Upper lobe of right lung (tissue), 1 donor: Measurements from ENCODE around the gene CCSAP. TPM values are rescaled to one million over a fixed set of nuclear protein-coding genes. Genes with fewer than 3 reads are reported as not detected.
A peak's percentile ranks its signal among the peaks of the same experiment; 100 is the strongest.

Experiments
- ATAC-seq: fragments of 200-7000 bp; cut with Tn5 transposase; one replicate; pipeline ENCODE4 v1.9.1; 2020; ENCODE audit warnings: mild to moderate bottlenecking, moderate library complexity
- DNase-seq: peaks from one replicate; pipeline ENCODE4 v3.0.0-alpha.2; 2020
- H3K27ac ChIP-seq: fragments of 200-600 bp; one replicate; pipeline ENCODE4 v1.8.0; 2022
- H3K27me3 ChIP-seq: fragments of 200-600 bp; one replicate; pipeline ENCODE4 v1.8.0; 2022; ENCODE audit warnings: mild to moderate bottlenecking
- H3K36me3 ChIP-seq: fragments of 200-600 bp; one replicate; pipeline ENCODE4 v1.8.0; 2022
- H3K4me1 ChIP-seq: fragments of 200-600 bp; one replicate; pipeline ENCODE4 v1.8.0; 2022
- H3K4me3 ChIP-seq: fragments of 200-600 bp; one replicate; pipeline ENCODE4 v1.8.0; 2022; ENCODE audit warnings: mild to moderate bottlenecking
- H3K9me3 ChIP-seq: fragments of 200-600 bp; one replicate; pipeline ENCODE4 v1.8.0; 2022
- intact Hi-C: fragments of 100-400 bp; cut with DNase I; formaldehyde crosslinking; loops from one replicate; pipeline ENCODE4 v1.11.0; 2022
- total RNA-seq: library from RNA; stranded (reverse); fragmentation: NEBNext Ultra II Directional; extraction: Animal tissue kit (Norgen Biotek cat#: 25700); gene quantifications from one replicate; pipeline ENCODE4 v1.2.1, GENCODE V29; 2021
- TF ChIP-seq, protein P1 (sequence below): fragments of 200-600 bp; IDR thresholded peaks from one replicate; pipeline ENCODE4 v1.8.0; 2022; ENCODE audit warnings: antibody characterized with exemption
- donor health status: DM: no; HTN: yes; CAD: no; lungs with severe emphysema.

The CCSAP gene
- total RNA-seq, 1 donor from 2014 or later = 9.1 TPM

DNA sequence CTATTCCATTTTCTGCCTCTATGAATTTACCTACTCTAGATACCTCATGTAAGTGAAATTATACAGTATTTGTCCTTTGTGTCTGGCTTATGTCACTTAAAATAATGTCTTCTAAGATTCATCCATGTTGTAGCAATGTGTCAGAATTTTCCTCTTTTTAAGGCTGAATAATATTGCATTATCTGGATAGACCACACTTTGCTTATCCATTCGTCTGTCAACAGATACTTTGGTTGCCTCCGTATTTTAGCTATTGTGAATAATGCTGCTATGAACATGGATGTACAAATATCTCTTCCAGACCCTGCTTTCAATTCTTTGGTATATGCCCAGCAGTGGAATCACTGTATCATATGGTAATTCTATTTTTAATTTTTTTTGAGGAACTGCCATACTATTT is 10.1 kb upstream of the CCSAP start:
- Histone ChIP-seq H3K9me3 (peaks cover 5% of the 10 kb centered on the region), H3K4me3 (no peak overlapping the region), H3K36me3 (no peaks in the 10 kb centered on the region), H3K4me1 (no peaks in the 10 kb centered on the region), H3K27me3 (peaks cover 5% of the 10 kb centered on the region), H3K27ac (no peak overlapping the region)
- DNase-seq (no peak), ATAC-seq (no peak)
- TF ChIP-seq, protein P1, sequence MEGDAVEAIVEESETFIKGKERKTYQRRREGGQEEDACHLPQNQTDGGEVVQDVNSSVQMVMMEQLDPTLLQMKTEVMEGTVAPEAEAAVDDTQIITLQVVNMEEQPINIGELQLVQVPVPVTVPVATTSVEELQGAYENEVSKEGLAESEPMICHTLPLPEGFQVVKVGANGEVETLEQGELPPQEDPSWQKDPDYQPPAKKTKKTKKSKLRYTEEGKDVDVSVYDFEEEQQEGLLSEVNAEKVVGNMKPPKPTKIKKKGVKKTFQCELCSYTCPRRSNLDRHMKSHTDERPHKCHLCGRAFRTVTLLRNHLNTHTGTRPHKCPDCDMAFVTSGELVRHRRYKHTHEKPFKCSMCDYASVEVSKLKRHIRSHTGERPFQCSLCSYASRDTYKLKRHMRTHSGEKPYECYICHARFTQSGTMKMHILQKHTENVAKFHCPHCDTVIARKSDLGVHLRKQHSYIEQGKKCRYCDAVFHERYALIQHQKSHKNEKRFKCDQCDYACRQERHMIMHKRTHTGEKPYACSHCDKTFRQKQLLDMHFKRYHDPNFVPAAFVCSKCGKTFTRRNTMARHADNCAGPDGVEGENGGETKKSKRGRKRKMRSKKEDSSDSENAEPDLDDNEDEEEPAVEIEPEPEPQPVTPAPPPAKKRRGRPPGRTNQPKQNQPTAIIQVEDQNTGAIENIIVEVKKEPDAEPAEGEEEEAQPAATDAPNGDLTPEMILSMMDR = no peak
- intact Hi-C loops = no loop called here

DNA sequence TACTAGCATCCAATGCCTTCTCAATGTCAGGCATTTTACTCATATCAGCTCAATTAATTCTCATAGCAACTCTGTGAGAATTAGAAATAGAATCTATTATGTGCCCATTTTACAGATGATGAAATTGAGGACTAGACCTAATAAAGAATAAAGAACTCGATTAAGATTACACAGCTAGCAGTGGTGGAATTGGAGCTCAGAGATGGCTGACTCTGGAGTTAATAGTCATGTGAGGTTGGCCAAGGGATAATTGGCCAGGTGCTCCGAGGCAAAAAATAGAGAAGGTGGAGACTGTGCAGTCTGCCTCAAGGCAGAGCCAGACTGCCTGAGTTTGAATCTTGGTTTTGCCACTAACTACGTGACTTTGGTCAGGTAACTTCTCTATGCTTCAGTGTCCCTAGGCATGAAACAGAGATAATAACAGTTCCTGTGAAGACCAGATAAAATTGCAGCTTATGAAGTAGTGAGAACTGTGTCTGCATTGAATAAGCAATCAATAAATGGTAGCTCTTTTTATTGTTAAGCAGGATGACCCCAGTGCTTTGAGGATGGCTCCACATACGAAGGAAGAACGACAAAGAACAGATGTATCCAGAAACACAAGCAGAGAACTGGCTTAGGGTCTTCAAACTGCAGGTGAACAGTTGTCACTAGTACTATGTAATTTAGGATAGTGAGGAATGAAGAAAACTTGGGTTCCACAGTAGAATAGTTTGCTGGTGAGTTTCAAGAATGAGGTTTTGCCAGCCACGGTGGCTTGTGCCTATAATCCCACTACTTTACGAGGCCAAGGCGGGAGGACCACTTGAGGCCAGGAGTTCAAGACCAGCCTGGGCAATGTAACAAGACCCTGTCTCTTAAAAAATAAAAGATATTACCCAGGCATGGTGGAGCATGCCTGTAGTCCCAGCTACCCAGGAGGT is 6.9 kb upstream of the CCSAP start:
- TF ChIP-seq, protein P1 = no peak
- ATAC-seq (no peak), DNase-seq (no peak)
- H3K27ac ChIP-seq = no peak overlapping the region
- peaks cover 5% of the 10 kb centered on the region for H3K9me3 ChIP-seq
- no peak overlapping the region for H3K4me3 ChIP-seq
- H3K36me3 ChIP-seq = no peaks in the 10 kb centered on the region
- intact Hi-C loops = no loop called here
- peaks cover 5% of the 10 kb centered on the region for H3K27me3 ChIP-seq
- H3K4me1 ChIP-seq = no peaks in the 10 kb centered on the region

DNA sequence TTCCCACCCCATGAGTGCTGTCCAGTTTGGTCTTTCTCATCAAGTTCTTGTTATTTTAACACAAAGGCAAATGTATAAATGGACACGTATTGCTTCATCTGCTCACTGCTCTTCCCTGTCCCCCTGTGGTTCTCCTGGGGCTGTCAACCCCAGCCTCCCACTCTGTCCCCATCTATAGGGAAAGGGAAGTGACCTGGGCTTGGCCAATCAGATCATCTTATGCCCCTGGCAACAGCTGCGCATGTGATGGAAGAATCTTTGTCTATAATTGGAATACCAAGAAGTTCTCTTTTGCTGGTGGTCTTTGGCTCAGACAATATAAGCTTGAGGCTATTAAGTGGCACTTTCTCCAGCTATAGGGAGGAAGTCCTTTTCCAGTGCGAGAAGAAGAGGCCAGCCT is 4.7 kb upstream of the CCSAP start:
- intact Hi-C loops = no loop called here
- DNase-seq (no peak), ATAC-seq (peak; percentile 72)
- TF ChIP-seq, protein P1 = no peak
- no peaks in the 10 kb centered on the region for H3K36me3 ChIP-seq
- H3K9me3 ChIP-seq = no peaks in the 10 kb centered on the region
- peaks cover 4% of the 10 kb centered on the region for H3K4me1 ChIP-seq
- no peak overlapping the region for H3K27ac ChIP-seq
- H3K27me3 ChIP-seq = peaks cover 5% of the 10 kb centered on the region
- no peak overlapping the region for H3K4me3 ChIP-seq

DNA sequence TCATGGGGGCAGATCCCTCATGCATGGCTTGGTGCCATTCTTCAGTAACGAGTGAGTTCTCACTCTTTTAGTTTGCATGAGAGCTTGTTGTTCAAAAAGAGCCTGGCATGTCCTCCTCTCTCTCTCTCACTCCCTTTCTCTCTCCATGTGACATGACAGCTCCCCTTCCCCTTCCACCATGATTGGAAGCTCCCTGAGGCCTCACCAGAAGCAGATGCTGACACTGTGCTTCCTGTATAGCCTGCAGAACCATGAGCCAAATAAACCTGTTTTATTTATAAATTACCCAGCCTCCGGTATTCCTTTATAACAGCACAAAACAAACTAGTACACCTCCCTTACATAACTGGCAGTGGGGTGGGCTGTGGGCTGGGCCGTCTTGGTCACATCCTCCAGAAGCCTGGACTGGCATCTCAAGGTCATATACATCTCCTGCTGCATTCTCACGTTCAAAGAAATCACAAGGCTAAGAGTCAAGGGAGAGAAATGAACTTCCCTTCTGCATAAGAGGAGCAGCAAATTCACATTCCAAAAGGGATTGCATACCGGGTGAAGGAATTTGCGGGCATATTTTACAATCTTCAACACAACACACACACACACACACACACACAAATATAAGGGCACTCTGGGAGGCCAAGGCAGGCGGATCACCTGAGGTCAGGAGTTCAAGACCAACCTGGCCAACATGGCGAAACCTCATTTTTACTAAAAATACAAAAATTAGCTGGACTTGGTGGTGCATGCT is 2.3 kb upstream of the CCSAP start:
- TF ChIP-seq, protein P1 = no peak
- Histone ChIP-seq H3K36me3 (no peaks in the 10 kb centered on the region), H3K4me3 (no peak overlapping the region), H3K27me3 (peaks cover 5% of the 10 kb centered on the region), H3K27ac (no peak overlapping the region), H3K9me3 (no peaks in the 10 kb centered on the region), H3K4me1 (peaks cover 12% of the 10 kb centered on the region)
- DNase-seq (no peak), ATAC-seq (no peak)
- intact Hi-C loops = no loop called here

DNA sequence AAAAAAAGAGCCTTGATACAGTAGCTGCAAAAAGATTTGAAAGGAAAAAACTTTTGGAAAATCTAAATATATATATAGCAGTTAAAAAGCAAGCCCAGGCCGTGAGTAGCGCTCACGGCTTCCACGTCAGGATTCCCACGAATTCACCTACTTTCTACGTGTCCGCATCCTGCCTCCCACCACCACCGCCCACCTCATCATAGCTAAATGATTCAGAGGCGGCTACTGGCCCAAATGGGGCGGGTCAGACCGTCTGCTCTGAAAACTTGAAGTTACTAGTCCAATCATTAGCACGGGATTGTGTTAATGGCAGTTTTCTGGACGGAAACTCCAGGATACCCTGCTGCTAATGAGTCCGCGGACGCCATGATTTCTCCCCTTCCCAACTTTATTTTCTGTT is 1.3 kb upstream of the CCSAP start:
- no peak overlapping the region for H3K27ac ChIP-seq
- intact Hi-C loops = no loop called here
- H3K9me3 ChIP-seq = no peaks in the 10 kb centered on the region
- H3K4me1 ChIP-seq = peaks cover 12% of the 10 kb centered on the region
- TF ChIP-seq, protein P1 = no peak
- H3K4me3 ChIP-seq = peak overlapping the region; percentile 86
- no peak for DNase-seq
- peaks cover 5% of the 10 kb centered on the region for H3K27me3 ChIP-seq
- H3K36me3 ChIP-seq = no peaks in the 10 kb centered on the region
- no peak for ATAC-seq
